HEK293T (cell line): Measurements from ENCODE around the gene XPNPEP2.

Experiments used
- ARNT ChIP-seq: fragments of 450-650 bp; IDR thresholded peaks from 2 replicates; pipeline ENCODE4 v1.6.1; 2017; ENCODE audit warnings: mild to moderate bottlenecking
- BHLHE40 ChIP-seq: fragments of 450-650 bp; IDR thresholded peaks from 2 replicates; pipeline ENCODE4 v1.6.1; 2016; ENCODE audit warnings: mild to moderate bottlenecking, moderate library complexity, borderline replicate concordance
- ELF4 ChIP-seq: fragments of 450-650 bp; IDR thresholded peaks from 2 replicates; pipeline ENCODE4 v1.6.1; 2017; ENCODE audit warnings: antibody characterized with exemption
- FOXA1 ChIP-seq: fragments of 450-650 bp; IDR thresholded peaks from 2 replicates; pipeline ENCODE4 v1.6.1; 2016; ENCODE audit warnings: mild to moderate bottlenecking
- FOXK2 ChIP-seq: fragments of 450-650 bp; IDR thresholded peaks from 2 replicates; pipeline ENCODE4 v1.6.1; 2016; ENCODE audit warnings: mild to moderate bottlenecking
- HDGF ChIP-seq: fragments of 450-650 bp; IDR thresholded peaks from 2 replicates; pipeline ENCODE4 v1.6.1; 2017; ENCODE audit warnings: antibody characterized with exemption, borderline replicate concordance
- L3MBTL2 ChIP-seq: fragments of 450-650 bp; conservative IDR thresholded peaks from 2 replicates; pipeline ENCODE4 v1.6.1; 2016; ENCODE audit warnings: mild to moderate bottlenecking
- LEF1 ChIP-seq: fragments of 450-650 bp; IDR thresholded peaks from 2 replicates; pipeline ENCODE4 v1.6.1; 2017; ENCODE audit warnings: mild to moderate bottlenecking, borderline replicate concordance
- NFRKB ChIP-seq: fragments of 450-650 bp; IDR thresholded peaks from 2 replicates; pipeline ENCODE4 v1.6.1; 2016; ENCODE audit warnings: mild to moderate bottlenecking, moderate library complexity
- PKNOX1 ChIP-seq: fragments of 450-650 bp; IDR thresholded peaks from 2 replicates; pipeline ENCODE4 v1.6.1; 2016
- SP1 ChIP-seq: fragments of 450-650 bp; IDR thresholded peaks from 2 replicates; pipeline ENCODE4 v1.6.1; 2017
- SUZ12 ChIP-seq: fragments of 450-650 bp; IDR thresholded peaks from 2 replicates; pipeline ENCODE4 v1.6.1; 2016; ENCODE audit warnings: mild to moderate bottlenecking
- TARDBP ChIP-seq: fragments of 450-650 bp; IDR thresholded peaks from 2 replicates; pipeline ENCODE4 v1.6.1; 2016

DNA sequence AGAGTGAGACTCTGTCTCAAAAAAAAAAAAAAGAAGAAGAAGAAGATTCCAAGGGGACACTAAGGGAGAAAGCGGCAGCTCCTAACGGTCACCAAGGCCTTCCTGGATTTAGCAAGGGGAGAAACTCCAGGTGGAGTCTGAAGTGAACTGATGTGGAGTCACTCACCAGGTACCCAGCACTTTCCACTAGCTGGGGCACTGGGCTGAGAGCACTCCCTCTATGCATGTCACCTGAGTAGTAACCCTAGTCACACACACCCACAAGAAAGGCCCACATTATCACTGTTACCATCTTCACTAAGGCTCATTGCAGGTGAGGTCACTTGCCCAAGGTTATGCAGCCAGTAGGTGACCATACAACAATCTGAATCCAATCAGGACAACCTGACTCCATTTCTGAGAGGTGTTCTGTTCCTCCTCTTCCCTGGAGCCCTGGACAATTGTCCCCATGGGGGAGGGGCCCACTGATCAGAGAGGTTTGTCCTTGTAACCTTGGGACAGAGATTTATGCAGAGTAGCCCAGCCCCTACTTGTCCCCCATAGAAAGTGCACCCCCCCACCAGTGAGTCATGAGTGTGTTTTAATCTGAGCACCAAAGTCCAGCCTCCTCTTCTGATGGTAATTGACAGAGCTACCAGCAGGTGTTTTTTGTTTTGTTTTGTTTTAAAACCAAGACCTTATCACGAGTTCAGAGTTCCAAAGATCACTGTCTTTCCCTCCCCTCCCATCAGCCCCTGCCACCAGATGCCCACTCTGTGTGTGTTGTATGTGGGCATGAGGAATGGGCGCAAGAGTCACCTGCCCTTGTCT lies 35.1 kb downstream of the XPNPEP2 start:
- TF ChIP-seq FOXK2: no peak
- no peak for TF ChIP-seq ELF4
- TF ChIP-seq BHLHE40: no peak
- no peak for TF ChIP-seq NFRKB
- no peak for TF ChIP-seq SP1
- TF ChIP-seq LEF1: no peak
- no peak for TF ChIP-seq TARDBP
- TF ChIP-seq HDGF: no peak
- no peak for TF ChIP-seq FOXA1
- TF ChIP-seq PKNOX1: no peak
- no peak for TF ChIP-seq SUZ12
- no peak for TF ChIP-seq L3MBTL2
- TF ChIP-seq ARNT: no peak
